MM.1S (cell line): ENCODE results near the gene SMIM35.

Source experiments
- DNase-seq: peaks from one replicate; pipeline ENCODE4 v3.0.0-alpha.2; 2015
- H2AFZ ChIP-seq: fragments of 300-600 bp; sonication (generic); 2 replicates; pipeline ENCODE4 v1.6.0; 2016; ENCODE audit warnings: antibody characterized with exemption, low read length
- H3F3A ChIP-seq: fragments of 300-600 bp; sonication (generic); 2 replicates; pipeline ENCODE4 v1.6.1; 2016; ENCODE audit warnings: mild to moderate bottlenecking, antibody characterized with exemption, low read length, moderate library complexity, mixed read lengths; ENCODE audit not compliant: insufficient read depth
- H3K27ac ChIP-seq: fragments of 300-600 bp; sonication (generic); 2 replicates; pipeline ENCODE4 v1.5.1; 2016; ENCODE audit warnings: mild to moderate bottlenecking, low read length
- H3K27me3 ChIP-seq: fragments of 300-600 bp; sonication (generic); replicated peaks from 2 replicates; pipeline ENCODE4 v1.6.0; 2016; ENCODE audit warnings: low read length; ENCODE audit not compliant: insufficient read depth
- H3K36me3 ChIP-seq: fragments of 300-600 bp; sonication (generic); replicated peaks from 2 replicates; pipeline ENCODE4 v1.6.1; 2016; ENCODE audit warnings: mild to moderate bottlenecking, low read length, mixed read lengths; ENCODE audit not compliant: insufficient read depth
- H3K4me1 ChIP-seq: fragments of 300-600 bp; sonication (generic); 2 replicates; pipeline ENCODE4 v1.6.1; 2016; ENCODE audit warnings: low read length, mixed read lengths
- H3K4me2 ChIP-seq: fragments of 300-600 bp; sonication (generic); 2 replicates; pipeline ENCODE4 v1.6.0; 2016; ENCODE audit warnings: low read depth, low read length
- H3K4me3 ChIP-seq: fragments of 300-600 bp; sonication (generic); 2 replicates; pipeline ENCODE4 v1.5.1; 2016; ENCODE audit warnings: low read length, mixed read lengths
- H3K79me2 ChIP-seq: fragments of 300-600 bp; sonication (generic); 2 replicates; pipeline ENCODE4 v1.6.1; 2016; ENCODE audit warnings: mixed run types, low read length, mixed read lengths
- H3K9ac ChIP-seq: fragments of 300-600 bp; sonication (generic); 2 replicates; pipeline ENCODE4 v1.6.1; 2016; ENCODE audit warnings: low read length, mixed read lengths
- H3K9me2 ChIP-seq: fragments of 300-600 bp; sonication (generic); replicated peaks from 2 replicates; pipeline ENCODE4 v1.6.1; 2016; ENCODE audit warnings: mild to moderate bottlenecking, low read length, mixed read lengths; ENCODE audit not compliant: insufficient read depth
- H3K9me3 ChIP-seq: fragments of 300-600 bp; sonication (generic); replicated peaks from 2 replicates; pipeline ENCODE4 v1.6.1; 2016; ENCODE audit warnings: mild to moderate bottlenecking, low read length, mixed read lengths; ENCODE audit not compliant: insufficient read depth
- H4K20me1 ChIP-seq: fragments of 300-600 bp; sonication (generic); 2 replicates; pipeline ENCODE4 v1.6.1; 2016; ENCODE audit warnings: mild to moderate bottlenecking, low read length, moderate library complexity, mixed read lengths; ENCODE audit not compliant: insufficient read depth
- EZH2 ChIP-seq: fragments of 300-600 bp; sonication (generic); optimal IDR thresholded peaks from 2 replicates; pipeline ENCODE3; 2017; ENCODE audit warnings: low read depth, mild to moderate bottlenecking, antibody characterized with exemption, low read length, mixed read lengths
- EZH2phosphoT487 ChIP-seq: fragments of 300-600 bp; sonication (generic); IDR thresholded peaks from 2 replicates; pipeline ENCODE4 v1.6.1; 2018; ENCODE audit warnings: antibody characterized with exemption, low read length
- TF ChIP-seq, protein P1 (sequence below): fragments of 300-600 bp; sonication (generic); IDR thresholded peaks from 2 replicates; pipeline ENCODE4 v1.5.1; 2016; ENCODE audit warnings: antibody characterized with exemption, low read length, mixed read lengths

Gene SMIM35

DNA sequence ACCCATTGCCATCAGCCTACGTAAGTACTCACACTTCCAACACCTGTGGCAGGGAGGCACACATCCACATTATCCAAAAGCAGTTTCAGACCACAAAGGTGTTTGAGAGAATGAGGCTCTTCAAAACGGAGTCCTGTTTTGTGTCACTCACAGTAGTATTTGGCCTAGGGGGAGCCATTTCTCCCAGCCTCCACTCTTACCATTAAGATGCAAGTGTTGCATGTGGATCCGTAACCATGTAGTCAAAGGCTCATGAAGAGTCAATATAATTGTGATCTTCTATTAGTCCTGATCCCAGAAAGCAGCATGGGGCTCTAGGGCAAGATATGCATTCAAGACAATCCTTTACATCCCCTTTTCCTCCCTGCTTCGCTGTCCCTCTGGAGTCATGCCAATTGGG lies 59.1 kb downstream of the SMIM35 start:
- Histone ChIP-seq H4K20me1 (no peaks in the 10 kb centered on the region), H3K4me2 (no peak overlapping the region), H3K27ac (no peak overlapping the region), H3K4me1 (no peaks in the 10 kb centered on the region), H3K9me3 (no peaks in the 10 kb centered on the region), H3K4me3 (no peak overlapping the region), H2AFZ (no peak overlapping the region), H3F3A (no peaks in the 10 kb centered on the region), H3K9ac (no peak overlapping the region), H3K36me3 (no peaks in the 10 kb centered on the region), H3K27me3 (peaks cover 4% of the 10 kb centered on the region; the same call in 1 of the 2 replicates), H3K9me2 (no peaks in the 10 kb centered on the region), H3K79me2 (no peaks in the 10 kb centered on the region)
- TF ChIP-seq, protein P1, sequence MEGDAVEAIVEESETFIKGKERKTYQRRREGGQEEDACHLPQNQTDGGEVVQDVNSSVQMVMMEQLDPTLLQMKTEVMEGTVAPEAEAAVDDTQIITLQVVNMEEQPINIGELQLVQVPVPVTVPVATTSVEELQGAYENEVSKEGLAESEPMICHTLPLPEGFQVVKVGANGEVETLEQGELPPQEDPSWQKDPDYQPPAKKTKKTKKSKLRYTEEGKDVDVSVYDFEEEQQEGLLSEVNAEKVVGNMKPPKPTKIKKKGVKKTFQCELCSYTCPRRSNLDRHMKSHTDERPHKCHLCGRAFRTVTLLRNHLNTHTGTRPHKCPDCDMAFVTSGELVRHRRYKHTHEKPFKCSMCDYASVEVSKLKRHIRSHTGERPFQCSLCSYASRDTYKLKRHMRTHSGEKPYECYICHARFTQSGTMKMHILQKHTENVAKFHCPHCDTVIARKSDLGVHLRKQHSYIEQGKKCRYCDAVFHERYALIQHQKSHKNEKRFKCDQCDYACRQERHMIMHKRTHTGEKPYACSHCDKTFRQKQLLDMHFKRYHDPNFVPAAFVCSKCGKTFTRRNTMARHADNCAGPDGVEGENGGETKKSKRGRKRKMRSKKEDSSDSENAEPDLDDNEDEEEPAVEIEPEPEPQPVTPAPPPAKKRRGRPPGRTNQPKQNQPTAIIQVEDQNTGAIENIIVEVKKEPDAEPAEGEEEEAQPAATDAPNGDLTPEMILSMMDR, result no peak
- TF ChIP-seq EZH2phosphoT487, result no peak
- TF ChIP-seq EZH2, result no peak
- DNase-seq, result no peak

DNA sequence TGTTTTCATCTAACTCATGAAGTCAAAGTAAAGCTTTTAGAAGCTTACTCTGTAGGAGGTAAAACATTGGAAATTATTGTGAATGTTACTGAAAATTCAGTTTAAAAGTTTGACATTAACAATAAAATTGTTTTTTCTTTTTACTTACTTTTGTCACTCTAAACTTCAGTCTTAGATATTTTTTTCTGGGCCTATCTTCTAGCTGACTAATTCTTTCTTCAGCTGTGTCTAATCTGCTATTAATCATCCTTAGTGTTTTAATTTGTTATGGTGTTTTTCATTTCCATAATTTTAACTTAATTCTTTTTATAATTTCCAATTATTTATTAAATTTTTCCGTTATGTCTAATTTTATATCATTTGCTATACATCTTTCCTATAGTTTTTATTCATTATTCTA lies 65.6 kb downstream of the SMIM35 start:
- Histone ChIP-seq H4K20me1 (no peaks in the 10 kb centered on the region), H3K27ac (no peak overlapping the region)

DNA sequence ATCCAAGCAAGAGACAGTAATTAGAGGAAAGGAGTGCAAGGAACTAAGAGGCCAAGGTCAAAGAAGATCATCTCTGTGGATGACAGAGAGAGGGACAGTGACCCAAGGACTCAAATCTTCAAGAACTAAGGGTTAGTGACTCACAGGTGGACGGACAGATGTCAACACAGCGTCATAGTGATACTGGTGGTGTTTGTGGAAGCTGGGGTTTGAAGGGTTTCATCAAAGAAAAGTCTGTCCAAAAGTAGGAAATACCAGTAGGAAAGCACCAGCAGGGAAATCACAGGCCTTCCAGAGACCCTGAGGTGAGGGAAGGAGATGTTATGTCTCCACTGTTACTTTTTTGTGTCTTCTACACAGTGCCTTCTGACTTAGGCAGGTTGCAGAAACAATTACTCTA lies 68.4 kb downstream of the SMIM35 start:
- H3K27me3 ChIP-seq, result no peaks in the 10 kb centered on the region

More for the DNA sequence above, 65.6 kb downstream of the SMIM35 start:
- no peak overlapping the region for H3K4me2 ChIP-seq
- H3K79me2 ChIP-seq, result no peaks in the 10 kb centered on the region
- H3K9ac ChIP-seq, result no peak overlapping the region
- no peaks in the 10 kb centered on the region for H3K9me3 ChIP-seq
- no peaks in the 10 kb centered on the region for H3K4me1 ChIP-seq
- no peak overlapping the region for H2AFZ ChIP-seq
- H3K9me2 ChIP-seq, result no peaks in the 10 kb centered on the region
- no peak for DNase-seq
- TF ChIP-seq EZH2, result no peak
- TF ChIP-seq, protein P1, result no peak
- no peak overlapping the region for H3K4me3 ChIP-seq
- no peaks in the 10 kb centered on the region for H3K27me3 ChIP-seq
- no peaks in the 10 kb centered on the region for H3K36me3 ChIP-seq
- H3F3A ChIP-seq, result no peaks in the 10 kb centered on the region

More for the DNA sequence above, 68.4 kb downstream of the SMIM35 start:
- H3K79me2 ChIP-seq, result no peaks in the 10 kb centered on the region
- H3K27ac ChIP-seq, result no peak overlapping the region
- TF ChIP-seq, protein P1, result no peak
- TF ChIP-seq EZH2phosphoT487, result no peak
- no peak for TF ChIP-seq EZH2
- H3K4me1 ChIP-seq, result no peaks in the 10 kb centered on the region
- H3K4me2 ChIP-seq, result no peak overlapping the region
- no peaks in the 10 kb centered on the region for H3F3A ChIP-seq
- H3K36me3 ChIP-seq, result no peaks in the 10 kb centered on the region
- H2AFZ ChIP-seq, result no peak overlapping the region
- no peaks in the 10 kb centered on the region for H3K9me3 ChIP-seq
- no peak for DNase-seq
- H4K20me1 ChIP-seq, result no peaks in the 10 kb centered on the region
- no peak overlapping the region for H3K4me3 ChIP-seq
- H3K9me2 ChIP-seq, result no peaks in the 10 kb centered on the region
- H3K9ac ChIP-seq, result no peak overlapping the region
